H9 (cell line): ENCODE results near the gene PAK2. TPM values are rescaled to one million over a fixed set of nuclear protein-coding genes. Genes with fewer than 3 reads are reported as not detected.

Source experiments
- DNase-seq: peaks from one replicate; pipeline ENCODE4 v3.0.0-alpha.2; 2017
- H2AFZ ChIP-seq: one replicate; pipeline ENCODE4 v1.6.1; 2013; ENCODE audit warnings: mild to moderate bottlenecking, low read length, control low read depth, moderate library complexity
- H2AK5ac ChIP-seq: 2 replicates; pipeline ENCODE4 v1.6.1; 2013; ENCODE audit warnings: low read length, control low read depth, mixed read lengths; ENCODE audit not compliant: insufficient read length
- H2BK120ac ChIP-seq: one replicate; pipeline ENCODE4 v1.6.1; 2013; ENCODE audit warnings: low read depth, mild to moderate bottlenecking, low read length, control low read depth, inconsistent platforms; ENCODE audit not compliant: poor library complexity, severe bottlenecking
- H2BK12ac ChIP-seq: 2 replicates; pipeline ENCODE4 v1.6.1; 2013; ENCODE audit warnings: low read length, control low read depth, mixed read lengths, low read depth; ENCODE audit not compliant: insufficient read length
- H2BK15ac ChIP-seq: 2 replicates; pipeline ENCODE4 v1.6.1; 2013; ENCODE audit warnings: low read depth, low read length, control low read depth
- H2BK20ac ChIP-seq: one replicate; pipeline ENCODE4 v1.6.1; 2013; ENCODE audit warnings: low read depth, mild to moderate bottlenecking, low read length, control low read depth, inconsistent platforms; ENCODE audit not compliant: poor library complexity, severe bottlenecking
- H2BK5ac ChIP-seq: 2 replicates; pipeline ENCODE4 v1.6.1; 2013; ENCODE audit warnings: low read length, control low read depth, mixed read lengths; ENCODE audit not compliant: insufficient read length
- H3K14ac ChIP-seq: 2 replicates; pipeline ENCODE4 v1.6.1; 2013; ENCODE audit warnings: low read length, control low read depth; ENCODE audit not compliant: insufficient read depth
- H3K18ac ChIP-seq: 2 replicates; pipeline ENCODE4 v1.6.1; 2013; ENCODE audit warnings: low read depth, mild to moderate bottlenecking, mixed read lengths, low read length, control low read depth; ENCODE audit not compliant: insufficient read length
- H3K23ac ChIP-seq: 2 replicates; pipeline ENCODE4 v1.6.1; 2013; ENCODE audit warnings: low read length, control low read depth, mixed read lengths, low read depth; ENCODE audit not compliant: insufficient read length
- H3K23me2 ChIP-seq: 2 replicates; pipeline ENCODE4 v1.6.1; 2013; ENCODE audit warnings: low read depth, mild to moderate bottlenecking, mixed read lengths, low read length, control low read depth; ENCODE audit not compliant: insufficient read length, poor library complexity, severe bottlenecking
- H3K27ac ChIP-seq: 2 replicates; pipeline ENCODE4 v1.5.1; 2013; ENCODE audit warnings: low read length, control low read depth, mixed read lengths, low read depth; ENCODE audit not compliant: insufficient read length
- H3K27me3 ChIP-seq: 2 replicates; pipeline ENCODE4 v1.6.1; 2013; ENCODE audit warnings: low read length, control low read depth, inconsistent platforms; ENCODE audit not compliant: insufficient read depth
- H3K4ac ChIP-seq: 2 replicates; pipeline ENCODE4 v1.6.1; 2013; ENCODE audit warnings: low read depth, mild to moderate bottlenecking, control low read depth, inconsistent platforms, low read length, moderate library complexity
- H3K4me1 ChIP-seq: 2 replicates; pipeline ENCODE4 v1.6.1; 2013; ENCODE audit warnings: low read length, control low read depth, inconsistent platforms; ENCODE audit not compliant: insufficient read depth
- H3K4me2 ChIP-seq: 2 replicates; pipeline ENCODE4 v1.6.1; 2013; ENCODE audit warnings: low read length, control low read depth, mixed read lengths; ENCODE audit not compliant: insufficient read length, insufficient read depth
- H3K56ac ChIP-seq: 2 replicates; pipeline ENCODE4 v1.6.1; 2013; ENCODE audit warnings: low read depth, mild to moderate bottlenecking, mixed read lengths, low read length, control low read depth; ENCODE audit not compliant: insufficient read length
- H3K79me1 ChIP-seq: 2 replicates; pipeline ENCODE4 v1.6.1; 2013; ENCODE audit warnings: low read depth, mild to moderate bottlenecking, moderate library complexity, low read length, control low read depth, inconsistent platforms; ENCODE audit not compliant: insufficient read depth, poor library complexity, severe bottlenecking
- H3K79me2 ChIP-seq: 2 replicates; pipeline ENCODE4 v1.6.1; 2013; ENCODE audit warnings: low read length, control low read depth, inconsistent platforms; ENCODE audit not compliant: insufficient read depth
- H3K9ac ChIP-seq: 2 replicates; pipeline ENCODE4 v1.6.1; 2013; ENCODE audit warnings: low read length, control low read depth, mixed read lengths; ENCODE audit not compliant: insufficient read length; ENCODE audit errors: extremely low read depth
- H3K9me3 ChIP-seq: one replicate; pipeline ENCODE4 v1.6.1; 2013; ENCODE audit warnings: low read depth, low read length, inconsistent platforms; ENCODE audit not compliant: control insufficient read depth
- H3T11ph ChIP-seq: one replicate; pipeline ENCODE4 v1.6.1; 2013; ENCODE audit warnings: mild to moderate bottlenecking, low read length, control low read depth, inconsistent platforms
- H4K20me1 ChIP-seq: one replicate; pipeline ENCODE4 v1.6.1; 2013; ENCODE audit not compliant: control insufficient read depth, insufficient read length, insufficient read depth
- H4K5ac ChIP-seq: 2 replicates; pipeline ENCODE4 v1.6.1; 2013; ENCODE audit warnings: low read depth, mild to moderate bottlenecking, mixed read lengths, low read length, control low read depth; ENCODE audit not compliant: insufficient read length
- H4K8ac ChIP-seq: replicated peaks from 2 replicates; pipeline ENCODE4 v1.6.1; 2013; ENCODE audit warnings: low read length, control low read depth, mixed read lengths, low read depth; ENCODE audit not compliant: insufficient read length
- H4K91ac ChIP-seq: 2 replicates; pipeline ENCODE4 v1.6.1; 2013; ENCODE audit warnings: low read depth, mild to moderate bottlenecking, moderate library complexity, mixed read lengths, low read length, control low read depth; ENCODE audit not compliant: insufficient read length
- H3K27ac Mint-ChIP-seq, 3 experiments: 2 replicates in 2 of 3; 3 replicates in 1 of 3; pipeline ENCODE4 v1.8.0; 2020 to 2021; ENCODE audit warnings: mixed read lengths in 3 of 3, mild to moderate bottlenecking in 1 of 3, moderate library complexity in 1 of 3
- H3K27me3 Mint-ChIP-seq: 2 replicates; pipeline ENCODE4 v1.8.0; 2021; ENCODE audit warnings: low read depth, mild to moderate bottlenecking, moderate library complexity, mixed read lengths
- H3K36me3 Mint-ChIP-seq, 3 experiments: 2 replicates in 2 of 3; 3 replicates in 1 of 3; pipeline ENCODE4 v1.8.0; 2020 to 2021; ENCODE audit warnings: low read depth in 3 of 3, mixed read lengths in 3 of 3; ENCODE audit not compliant: insufficient read depth in 1 of 3
- H3K4me1 Mint-ChIP-seq, 2 experiments: 2 replicates each; pipeline ENCODE4 v1.8.0; 2020; ENCODE audit warnings: mixed read lengths in 2 of 2
- H3K4me3 Mint-ChIP-seq, 2 experiments: 2 replicates in 1 of 2; 3 replicates in 1 of 2; pipeline ENCODE4 v1.8.0; 2020 to 2021; ENCODE audit warnings: mild to moderate bottlenecking in 2 of 2, mixed read lengths in 2 of 2, moderate library complexity in 1 of 2
- H3K9me3 Mint-ChIP-seq, 2 experiments: 2 replicates in 1 of 2; 3 replicates in 1 of 2; pipeline ENCODE4 v1.8.0; 2020; ENCODE audit warnings: mild to moderate bottlenecking in 2 of 2, mixed read lengths in 2 of 2, moderate library complexity in 1 of 2
- CTCF ChIP-seq: fragments of 200-600 bp; sonication (generic); conservative IDR thresholded peaks from 3 replicates; pipeline ENCODE4 v1.8.0; 2021; ENCODE audit warnings: antibody characterized with exemption, mild to moderate bottlenecking
- total RNA-seq: library from RNA; stranded (reverse); gene quantifications from 2 replicates; pipeline ENCODE4 v1.2.1, GENCODE V29; 2021

Gene PAK2
- total RNA-seq, 1 experiment from 2014 or later = 65.7 TPM

- H3K23ac ChIP-seq = no peak overlapping the region
- no peaks in the 10 kb centered on the region for H3K4me1 ChIP-seq
- no peak overlapping the region for H3K4me2 ChIP-seq
- no peak overlapping the region for H3T11ph ChIP-seq
- peaks cover 21 to 35% (median 26%) of the 10 kb centered on the region in 3 experiments for H3K36me3 Mint-ChIP-seq
- H3K27ac ChIP-seq = no peak overlapping the region
- peaks cover 1% of the 10 kb centered on the region; the same call in 1 of the 2 replicates for H3K27me3 Mint-ChIP-seq
- no peak overlapping the region for H3K18ac ChIP-seq
- H4K20me1 ChIP-seq = no peaks in the 10 kb centered on the region
- H3K4me3 Mint-ChIP-seq = no peak overlapping the region
- no peak overlapping the region for H3K4ac ChIP-seq
- no peak overlapping the region for H2AK5ac ChIP-seq
- H3K9me3 Mint-ChIP-seq = peaks cover 10% of the 10 kb centered on the region in 2 experiments
- no peaks in the 10 kb centered on the region for H3K4me1 Mint-ChIP-seq
- no peak overlapping the region for H2BK5ac ChIP-seq
- no peak for DNase-seq
- no peak overlapping the region for H2BK12ac ChIP-seq
- H2BK120ac ChIP-seq = no peak overlapping the region
- H3K23me2 ChIP-seq = no peaks in the 10 kb centered on the region
- H4K91ac ChIP-seq = no peak overlapping the region
- H3K79me1 ChIP-seq = peaks cover 7% of the 10 kb centered on the region
- no peaks in the 10 kb centered on the region for H3K27me3 ChIP-seq
- H3K9ac ChIP-seq = no peak overlapping the region
- no peak overlapping the region for H4K5ac ChIP-seq
- no peak for TF ChIP-seq CTCF
- no peak overlapping the region for H2BK15ac ChIP-seq
- no peak overlapping the region for H3K56ac ChIP-seq
- no peak overlapping the region; a peak in 1 of 7 replicates for H3K27ac Mint-ChIP-seq
- H3K9me3 ChIP-seq = no peaks in the 10 kb centered on the region
- H2AFZ ChIP-seq = no peak overlapping the region
- no peak overlapping the region for H4K8ac ChIP-seq
- peaks cover 27% of the 10 kb centered on the region; the same call in 1 of the 2 replicates for H3K79me2 ChIP-seq
- no peak overlapping the region for H2BK20ac ChIP-seq
- no peak overlapping the region for H3K14ac ChIP-seq
Measured at GRCh38 chr3:196765454-196765853, 25.8 kb downstream of the PAK2 start.
